A549 (cell line): ENCODE data around the gene PLD5. TPM values are rescaled to one million over a fixed set of nuclear protein-coding genes. Genes with fewer than 3 reads are reported as not detected.
"Not testable (repeated sequence)": the region's sequence is repeated elsewhere in the genome, so short reads cannot be mapped to it uniquely, and the experiment has no call there.

Source experiments
- ATAC-seq, 2 experiments: fragments of 200-7000 bp in 1 of 2; fragments of >200 bp in 1 of 2; cut with Nextera tagmentation in 1 of 2; cut with Tn5 transposase in 1 of 2; 3 replicates each; pipeline versions ENCODE4 v1.8.0 to v1.9.1; 2018 to 2020; ENCODE audit warnings: mild to moderate bottlenecking in 1 of 2, moderate library complexity in 1 of 2
- CTCF ChIA-PET: fragments of 300-600 bp; sonication (Branson Sonifier 250); formaldehyde crosslinking; extraction: SDS; loops from one replicate; lab custom pipeline; 2021; ENCODE audit warnings: antibody characterized with exemption, inconsistent platforms; lab: Yijun Ruan, JAX
- POLR2A ChIA-PET: fragments of 350-600 bp; formaldehyde crosslinking; extraction: SDS; loops from one replicate; lab custom pipeline; 2021; ENCODE audit warnings: antibody characterized with exemption, inconsistent platforms; lab: Yijun Ruan, JAX
- DNase-seq, 2 experiments: peaks; one replicate each; pipeline versions ENCODE4 v3.0.0 to v3.0.0-alpha.2; 2011 to 2016; ENCODE audit warnings: low read depth in 1 of 2, low spot score in 1 of 2
- FAIRE-seq: peaks from 2 replicates; lab custom pipeline; 2011; peaks lifted over from hg19 to GRCh38; lab: Jason Lieb, UNC
- H3K27ac ChIP-seq, 2 experiments: fragments of >200 bp; sonication (Bioruptor Twin); formaldehyde crosslinking; 3 replicates each; pipeline ENCODE4 v1.5.1; 2016 to 2017
- H3K4me1 ChIP-seq: fragments of >200 bp; sonication (Bioruptor Twin); formaldehyde crosslinking; 3 replicates; pipeline ENCODE4 v1.6.1; 2016
- H3K4me2 ChIP-seq: fragments of >200 bp; sonication (Bioruptor Twin); formaldehyde crosslinking; 3 replicates; pipeline ENCODE4 v1.6.1; 2016
- H3K4me3 ChIP-seq: fragments of >200 bp; sonication (Bioruptor Twin); formaldehyde crosslinking; 3 replicates; pipeline ENCODE4 v1.5.1; 2016
- H3K9me3 ChIP-seq: fragments of >200 bp; sonication (Bioruptor Twin); formaldehyde crosslinking; 3 replicates; pipeline ENCODE4 v1.6.1; 2016
- CBX8 ChIP-seq: fragments of 200-600 bp; sonication (generic); IDR thresholded peaks from 2 replicates; pipeline ENCODE4 v1.6.1; 2016
- CHD2 ChIP-seq: fragments of 150-350 bp; IDR thresholded peaks from 2 replicates; pipeline ENCODE4 v1.6.1; 2014; ENCODE audit warnings: low read length; ENCODE audit not compliant: partially characterized antibody
- CHD4 ChIP-seq: fragments of 200-600 bp; sonication (generic); IDR thresholded peaks from 2 replicates; pipeline ENCODE4 v1.6.1; 2016; ENCODE audit warnings: antibody characterized with exemption, mild to moderate bottlenecking, borderline replicate concordance
- ELK1 ChIP-seq: fragments of 150-350 bp; IDR thresholded peaks from 2 replicates; pipeline ENCODE4 v1.6.1; 2014; ENCODE audit warnings: low read depth, mild to moderate bottlenecking, low read length
- EP300 ChIP-seq, 2 experiments: fragments of >200 bp; sonication (Bioruptor Twin); formaldehyde crosslinking; IDR thresholded peaks; 2 replicates in 1 of 2; 3 replicates in 1 of 2; pipeline ENCODE4 v1.6.1; 2016 to 2017
- FOXS1 ChIP-seq: fragments of 250-450 bp; sonication (Bioruptor Pico); IDR thresholded peaks from 2 replicates; pipeline ENCODE4 v1.5.0; 2020; ENCODE audit warnings: mild to moderate bottlenecking, moderate library complexity
- GATA3 ChIP-seq: IDR thresholded peaks from 2 replicates; pipeline ENCODE4 v1.6.1; 2012; ENCODE audit warnings: borderline replicate concordance
- HEYL ChIP-seq: fragments of 250-450 bp; sonication (Bioruptor Pico); IDR thresholded peaks from 2 replicates; pipeline ENCODE4 v1.8.0; 2021; ENCODE audit warnings: mild to moderate bottlenecking, moderate library complexity
- HOXB5 ChIP-seq: fragments of 250-450 bp; sonication (Bioruptor Pico); IDR thresholded peaks from 2 replicates; pipeline ENCODE4 v1.5.0; 2020; ENCODE audit warnings: mild to moderate bottlenecking, moderate library complexity
- JUNB ChIP-seq: fragments of >200 bp; sonication (Bioruptor Twin); formaldehyde crosslinking; IDR thresholded peaks from 2 replicates; pipeline ENCODE4 v1.6.1; 2016
- KDM1A ChIP-seq: fragments of 200-600 bp; sonication (generic); IDR thresholded peaks from 2 replicates; pipeline ENCODE4 v1.6.1; 2016; ENCODE audit warnings: low read depth, mild to moderate bottlenecking
- PBX3 ChIP-seq: IDR thresholded peaks from 2 replicates; pipeline ENCODE4 v1.6.1; 2012
- POLR2A ChIP-seq: IDR thresholded peaks from 2 replicates; pipeline ENCODE4 v1.6.1; 2012; ENCODE audit warnings: mild to moderate bottlenecking, low read length
- POLR2AphosphoS2 ChIP-seq: conservative IDR thresholded peaks from 2 replicates; pipeline ENCODE4 v1.6.1; 2012; ENCODE audit warnings: low read length, improper control_type of control experiment, inconsistent platforms
- RCOR1 ChIP-seq: fragments of 150-350 bp; IDR thresholded peaks from 2 replicates; pipeline ENCODE4 v1.6.1; 2014; ENCODE audit warnings: antibody characterized with exemption, low read length, low read depth
- ZSCAN20 ChIP-seq: fragments of 250-450 bp; sonication (Bioruptor Pico); IDR thresholded peaks from 2 replicates; pipeline ENCODE4 v1.8.0; 2022; ENCODE audit warnings: mild to moderate bottlenecking, moderate library complexity
- WGBS: methylation state at CpG from one replicate; pipeline ENCODE4 v1.1.6; 2017; ENCODE audit errors: missing lambda C conversion rate; 5-methylcytosine and 5-hydroxymethylcytosine counted together
- polyA plus RNA-seq, 4 experiments: library from polyadenylated mRNA; depleted of rRNA in 3 of 4; stranded (reverse); fragments of >200 nt; fragmentation: RNase III in 1 of 4; extraction: RNeasy Plus Mini Kit Qiagen cat#74134 plus additional on column Dnase treatment in 1 of 4; gene quantifications; 2 replicates in 3 of 4; 3 replicates in 1 of 4; pipeline ENCODE4 v1.2.3, GENCODE V29; 2011 to 2017
- TF ChIP-seq, protein P1 (sequence below): fragments of 450-650 bp; IDR thresholded peaks from 2 replicates; pipeline ENCODE4 v1.6.1; 2014; ENCODE audit warnings: antibody characterized with exemption

The PLD5 gene
- polyA plus RNA-seq, 2 of the 4 experiments (the other 2 are of a cell fraction), result 1.5 to 1.7 TPM

DNA sequence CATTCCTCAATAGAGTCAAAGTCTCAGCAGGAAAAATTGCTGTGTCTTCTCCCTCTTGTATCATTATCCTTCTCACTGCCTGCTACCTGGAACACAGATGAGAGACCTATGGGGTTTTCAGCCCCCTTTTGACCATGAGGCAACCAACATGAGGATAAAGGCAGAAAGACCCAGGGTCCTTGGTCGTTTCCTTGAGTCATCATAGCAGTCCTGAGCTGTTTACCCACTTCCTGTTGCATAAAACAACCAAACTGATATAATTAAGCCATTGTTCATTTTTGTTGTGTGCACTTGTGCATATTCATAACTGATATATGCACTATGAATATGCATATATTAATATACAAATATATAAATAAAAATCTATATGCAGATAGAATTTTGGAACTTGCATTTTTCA lies 337.3 kb downstream of the PLD5 start (continued):
- TF ChIP-seq ELK1 (no peak), POLR2AphosphoS2 (no peak), CHD2 (no peak), PBX3 (no peak), RCOR1 (no peak)

DNA sequence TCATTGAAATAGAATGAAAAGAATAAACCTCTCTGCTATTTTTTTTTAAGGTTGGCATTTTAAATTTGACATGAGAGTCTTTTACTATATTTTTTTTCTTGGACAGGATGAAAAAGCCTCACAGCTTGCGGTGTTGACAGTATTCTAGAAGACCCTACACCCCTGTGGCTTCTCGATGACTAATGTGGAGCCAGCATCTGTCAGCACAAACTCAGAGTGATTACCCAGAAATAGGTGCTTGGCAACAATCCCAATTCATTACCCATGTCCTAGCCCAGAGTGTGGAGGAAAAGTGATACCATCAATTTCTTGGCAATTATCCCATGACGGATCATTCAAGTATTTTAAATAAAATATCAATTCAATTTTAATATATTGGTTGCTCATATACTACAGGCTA lies 338.8 kb downstream of the PLD5 start:
- Histone ChIP-seq H3K4me3 (no peak overlapping the region), H3K4me1 (no peaks in the 10 kb centered on the region), H3K27ac (no peak overlapping the region), H3K4me2 (no peak overlapping the region), H3K9me3 (no peaks in the 10 kb centered on the region)
- ChIA-PET POLR2A (no interaction called here), CTCF (no interaction called here)
- TF ChIP-seq HOXB5 (CRISPR knock-in tag) (no peak), JUNB (no peak), KDM1A (no peak), GATA3 (no peak), HEYL (no peak), ZSCAN20 (CRISPR knock-in tag) (no peak), CBX8 (no peak), POLR2A (no peak), EP300 (IDR thresholded peaks at IDR 0.05) (no peak), FOXS1 (CRISPR knock-in tag) (no peak), CHD4 (no peak)
- TF ChIP-seq, protein P1, sequence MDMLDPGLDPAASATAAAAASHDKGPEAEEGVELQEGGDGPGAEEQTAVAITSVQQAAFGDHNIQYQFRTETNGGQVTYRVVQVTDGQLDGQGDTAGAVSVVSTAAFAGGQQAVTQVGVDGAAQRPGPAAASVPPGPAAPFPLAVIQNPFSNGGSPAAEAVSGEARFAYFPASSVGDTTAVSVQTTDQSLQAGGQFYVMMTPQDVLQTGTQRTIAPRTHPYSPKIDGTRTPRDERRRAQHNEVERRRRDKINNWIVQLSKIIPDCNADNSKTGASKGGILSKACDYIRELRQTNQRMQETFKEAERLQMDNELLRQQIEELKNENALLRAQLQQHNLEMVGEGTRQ, result no peak
- no peak for DNase-seq
- 84% methylated on average over 3 of the region's 3 CpGs for WGBS
- FAIRE-seq, result no peak
- no peak for ATAC-seq

GRCh38 chr1:242184955-242185354 lies 339.5 kb downstream of the PLD5 start:
- Histone ChIP-seq H3K9me3 (no peaks in the 10 kb centered on the region), H3K4me2 (no peak overlapping the region), H3K27ac (no peak overlapping the region), H3K4me3 (no peak overlapping the region), H3K4me1 (no peaks in the 10 kb centered on the region)
- DNase-seq, result no peak
- FAIRE-seq, result no peak
- no peak for ATAC-seq
- TF ChIP-seq PBX3, result no peak
- no peak for TF ChIP-seq CHD2
- TF ChIP-seq, protein P1, result no peak
- ChIA-PET POLR2A (no interaction called here), CTCF (no interaction called here)
- WGBS, result 73% methylated on average over 4 of the region's 4 CpGs

GRCh38 chr1:242179767-242180166 lies 344.7 kb downstream of the PLD5 start:
- DNase-seq, ATAC-seq, FAIRE-seq, H3K4me3 ChIP-seq, H3K9me3 ChIP-seq, POLR2A ChIA-PET, H3K27ac ChIP-seq, H3K4me2 ChIP-seq, H3K4me1 ChIP-seq: not testable (repeated sequence)
- CTCF ChIA-PET, result interaction anchor here (1.0 kb wide), 1 partner anchor 48 kb away, joined by 4 read pairs; no protein-coding TSS in a partner anchor
- WGBS, result 53% methylated on average over 5 of the region's 5 CpGs
